Measurements from ENCODE around the gene WNT9B.

- TF ChIP-seq EZH2 (IDR thresholded peaks at IDR 0.05), result no peak
- no peak for TF ChIP-seq POLR2AphosphoS5 (IDR thresholded peaks at IDR 0.05; ENCODE audit: borderline replicate concordance, low read depth, low read length)
Observed at GRCh38 chr17:46898860-46899259, 47.5 kb downstream of the WNT9B start.
